Measurements from ENCODE around the gene BRMS1. TPM values are rescaled to one million over a fixed set of nuclear protein-coding genes. Genes with fewer than 3 reads are reported as not detected.
"Not testable (repeated sequence)": the region's sequence is repeated elsewhere in the genome, so short reads cannot be mapped to it uniquely, and the experiment has no call there.

BRMS1 gene
- total RNA-seq, 1 experiment from 2014 or later = 48.1 TPM

DNA sequence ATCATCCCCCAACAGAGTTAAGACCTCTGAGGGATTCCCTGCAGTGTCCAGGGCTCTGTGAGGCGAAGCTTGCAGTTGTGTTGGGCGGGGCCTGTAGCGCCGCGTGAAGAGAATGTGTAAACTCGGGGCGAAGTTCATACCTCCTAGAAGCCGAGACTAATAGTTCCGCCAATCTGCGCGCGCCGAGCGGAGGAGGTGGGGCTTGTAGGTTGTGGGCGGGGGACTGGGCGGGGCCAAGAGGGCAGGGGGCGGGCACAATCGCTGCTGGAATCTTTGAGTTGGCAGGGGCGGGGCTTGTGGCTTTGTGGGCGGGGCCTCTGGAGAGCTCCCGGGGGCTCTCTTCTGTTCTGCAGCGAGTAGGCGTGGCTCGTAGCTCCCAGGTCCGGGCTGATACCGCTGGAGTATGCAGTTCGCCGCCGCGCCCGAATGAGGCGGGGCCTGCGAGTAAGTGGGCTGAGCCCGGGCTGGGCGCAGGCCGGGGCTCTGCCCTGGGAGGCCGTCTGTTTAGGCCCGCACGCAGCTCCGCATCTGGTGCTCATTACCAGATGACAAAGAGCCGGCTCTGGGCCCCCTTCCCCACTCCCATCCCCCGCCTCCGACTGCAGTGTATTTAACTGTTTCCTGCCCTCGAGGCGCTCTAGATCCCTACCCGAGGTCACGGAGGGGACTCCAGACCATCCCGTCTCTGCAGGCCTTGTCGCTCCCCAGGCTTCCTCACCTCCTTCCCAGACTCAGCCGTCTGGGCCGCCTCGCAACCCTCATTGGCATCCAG lies 32.2 kb downstream of the BRMS1 start:
- intact Hi-C loops (cut with micrococcal nuclease; ENCODE audit: unreplicated experiment) = no loop called here
- CTCF ChIA-PET = interaction anchor here (0.5 to 3.3 kb wide), 21 partner anchors 10 to 126 kb away, joined by 3 to 32 read pairs (median 5); partner anchors contain the start of genes BRMS1, MRPL11, RAB1B and RIN1
- H3K4me3 Mint-ChIP-seq (ENCODE audit: low read depth, unreplicated experiment) = peak overlapping the region; percentile 90
- peaks cover 24% of the 10 kb centered on the region for H3K36me3 Mint-ChIP-seq (ENCODE audit: insufficient read depth, unreplicated experiment)
- H3K4me1 Mint-ChIP-seq (ENCODE audit: low read depth, unreplicated experiment) = peaks cover 9% of the 10 kb centered on the region
- BruUV-seq (replicated peaks) = no TSS peak
- H3K9me3 Mint-ChIP-seq (ENCODE audit: low read depth, unreplicated experiment) = no peaks in the 10 kb centered on the region
- peak; percentile 97 for DNase-seq
- H3K27me3 Mint-ChIP-seq (ENCODE audit: unreplicated experiment) = peaks cover 43% of the 10 kb centered on the region
- TF ChIP-seq, protein P1, sequence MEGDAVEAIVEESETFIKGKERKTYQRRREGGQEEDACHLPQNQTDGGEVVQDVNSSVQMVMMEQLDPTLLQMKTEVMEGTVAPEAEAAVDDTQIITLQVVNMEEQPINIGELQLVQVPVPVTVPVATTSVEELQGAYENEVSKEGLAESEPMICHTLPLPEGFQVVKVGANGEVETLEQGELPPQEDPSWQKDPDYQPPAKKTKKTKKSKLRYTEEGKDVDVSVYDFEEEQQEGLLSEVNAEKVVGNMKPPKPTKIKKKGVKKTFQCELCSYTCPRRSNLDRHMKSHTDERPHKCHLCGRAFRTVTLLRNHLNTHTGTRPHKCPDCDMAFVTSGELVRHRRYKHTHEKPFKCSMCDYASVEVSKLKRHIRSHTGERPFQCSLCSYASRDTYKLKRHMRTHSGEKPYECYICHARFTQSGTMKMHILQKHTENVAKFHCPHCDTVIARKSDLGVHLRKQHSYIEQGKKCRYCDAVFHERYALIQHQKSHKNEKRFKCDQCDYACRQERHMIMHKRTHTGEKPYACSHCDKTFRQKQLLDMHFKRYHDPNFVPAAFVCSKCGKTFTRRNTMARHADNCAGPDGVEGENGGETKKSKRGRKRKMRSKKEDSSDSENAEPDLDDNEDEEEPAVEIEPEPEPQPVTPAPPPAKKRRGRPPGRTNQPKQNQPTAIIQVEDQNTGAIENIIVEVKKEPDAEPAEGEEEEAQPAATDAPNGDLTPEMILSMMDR (IDR thresholded peaks at IDR 0.05; ENCODE audit: unreplicated experiment) = no peak
- H3K27ac Mint-ChIP-seq (ENCODE audit: unreplicated experiment) = peak overlapping the region; percentile 83

GRCh38 chr11:66311965-66312548 lies 32.8 kb downstream of the BRMS1 start:
- Mint-ChIP-seq H3K9me3 (ENCODE audit: low read depth, unreplicated experiment) (no peaks in the 10 kb centered on the region), H3K27ac (ENCODE audit: unreplicated experiment) (peak overlapping the region; percentile 83), H3K4me1 (ENCODE audit: low read depth, unreplicated experiment) (peaks cover 9% of the 10 kb centered on the region), H3K36me3 (ENCODE audit: insufficient read depth, unreplicated experiment) (peaks cover 24% of the 10 kb centered on the region), H3K27me3 (ENCODE audit: unreplicated experiment) (peaks cover 49% of the 10 kb centered on the region), H3K4me3 (ENCODE audit: low read depth, unreplicated experiment) (peak overlapping the region; percentile 90)
- intact Hi-C loops (cut with micrococcal nuclease; ENCODE audit: unreplicated experiment) = loop anchor here (2.0 kb wide), 1 partner anchor 77 kb away; no protein-coding TSS in a partner anchor
- peak; percentile 90 for DNase-seq
- CTCF ChIA-PET = interaction anchor here (0.5 to 3.3 kb wide), 23 partner anchors 10 to 127 kb away, joined by 3 to 32 read pairs (median 4); partner anchors contain the start of genes MRPL11, RAB1B, RIN1 and SLC29A2
- no TSS peak for BruUV-seq (replicated peaks)
- TF ChIP-seq, protein P1 (IDR thresholded peaks at IDR 0.05; ENCODE audit: unreplicated experiment) = peak; percentile 75

GRCh38 chr11:66311470-66311964 lies 33.4 kb downstream of the BRMS1 start:
- peaks cover 9% of the 10 kb centered on the region for H3K4me1 Mint-ChIP-seq (ENCODE audit: low read depth, unreplicated experiment)
- TF ChIP-seq, protein P1 (IDR thresholded peaks at IDR 0.05; ENCODE audit: unreplicated experiment) = no peak
- peak overlapping the region; percentile 90 for H3K4me3 Mint-ChIP-seq (ENCODE audit: low read depth, unreplicated experiment)
- intact Hi-C loops (cut with micrococcal nuclease; ENCODE audit: unreplicated experiment) = loop anchor here (2.0 kb wide), 1 partner anchor 77 kb away; no protein-coding TSS in a partner anchor
- H3K27ac Mint-ChIP-seq (ENCODE audit: unreplicated experiment) = peak overlapping the region; percentile 83
- H3K9me3 Mint-ChIP-seq (ENCODE audit: low read depth, unreplicated experiment) = no peaks in the 10 kb centered on the region
- CTCF ChIA-PET = interaction anchor here (0.5 to 3.3 kb wide), 12 partner anchors 10 to 127 kb away, joined by 3 to 32 read pairs (median 6); partner anchors contain the start of genes MRPL11, RIN1 and YIF1A
- no peak for DNase-seq
- peaks cover 52% of the 10 kb centered on the region for H3K27me3 Mint-ChIP-seq (ENCODE audit: unreplicated experiment)
- peaks cover 24% of the 10 kb centered on the region for H3K36me3 Mint-ChIP-seq (ENCODE audit: insufficient read depth, unreplicated experiment)
- BruUV-seq (replicated peaks) = no TSS peak

DNA sequence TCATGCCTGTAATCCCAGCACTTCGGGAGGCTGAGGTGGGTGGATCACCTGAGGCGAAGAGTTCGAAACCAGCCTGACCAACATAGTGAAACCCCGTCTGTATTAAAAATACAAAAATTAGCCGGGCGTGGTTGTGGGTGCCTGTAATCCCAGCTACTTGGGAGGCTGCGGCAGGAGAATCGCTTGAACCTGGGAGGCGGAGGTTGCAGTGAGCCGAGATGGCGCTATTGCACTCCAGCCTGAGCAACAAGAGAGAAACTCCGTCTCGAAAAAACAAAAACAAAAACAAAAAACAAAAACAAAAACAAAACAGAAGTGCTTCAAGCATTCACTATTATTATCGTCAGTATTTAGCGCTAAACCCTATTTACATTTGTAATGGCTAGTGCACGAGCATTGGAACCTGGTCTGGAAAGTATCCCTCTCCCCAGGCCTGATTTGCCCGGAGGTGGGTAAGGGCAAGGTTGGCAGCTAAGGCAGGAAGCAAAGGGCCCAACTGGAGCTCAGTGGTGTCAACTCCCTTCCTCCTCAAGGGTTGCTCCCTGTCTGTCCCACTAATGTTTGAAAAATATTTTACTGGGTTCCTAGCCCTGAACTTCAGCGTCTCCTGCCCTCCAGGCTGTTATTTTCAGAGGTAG lies 34.0 kb downstream of the BRMS1 start:
- CTCF ChIA-PET = interaction anchor here (0.5 to 3.3 kb wide), 12 partner anchors 10 to 128 kb away, joined by 3 to 32 read pairs (median 6); partner anchors contain the start of genes MRPL11, RIN1 and YIF1A
- H3K4me3 Mint-ChIP-seq (ENCODE audit: low read depth, unreplicated experiment); BruUV-seq (replicated peaks); DNase-seq; H3K9me3 Mint-ChIP-seq (ENCODE audit: low read depth, unreplicated experiment); H3K4me1 Mint-ChIP-seq (ENCODE audit: low read depth, unreplicated experiment); H3K27ac Mint-ChIP-seq (ENCODE audit: unreplicated experiment): not testable (repeated sequence)
- Mint-ChIP-seq H3K36me3 (ENCODE audit: insufficient read depth, unreplicated experiment) (peaks cover 24% of the 10 kb centered on the region), H3K27me3 (ENCODE audit: unreplicated experiment) (peaks cover 47% of the 10 kb centered on the region)
- intact Hi-C loops (cut with micrococcal nuclease; ENCODE audit: unreplicated experiment) = loop anchor here (2.0 kb wide), 1 partner anchor 78 kb away; no protein-coding TSS in a partner anchor

Measured in Calu3 (cell line).